ENCODE data around the gene STAT5B. TPM values are rescaled to one million over a fixed set of nuclear protein-coding genes. Genes with fewer than 3 reads are reported as not detected.

Gene STAT5B
- total and polyA plus RNA-seq, 2 of the 8 experiments (the other 6 are each of a cell fraction or from before 2014, with no cell fraction given), result 35.3 to 52.6 TPM

- Histone ChIP-seq H3K36me3 (ENCODE audit: control insufficient read depth in 2 of 4, insufficient read depth in 4 of 4, low read length in 3 of 4) (no peaks in the 10 kb centered on the region), H3K4me1 (replicated peaks in 1 of 4; ENCODE audit: control insufficient read depth in 3 of 4, insufficient read depth in 4 of 4, low read length in 3 of 4) (peaks cover 0 to 17% (median 13%) of the 10 kb centered on the region in 4 experiments; a peak in 5 of 7 replicates), H3K56ac (replicated peaks; ENCODE audit: insufficient read length, low read depth, low read length) (no peak overlapping the region), H3K23me2 (ENCODE audit: low read depth, low read length) (peaks cover 13% of the 10 kb centered on the region; the same call in 1 of the 2 replicates), H2BK5ac (ENCODE audit: low read depth, low read length) (no peak overlapping the region), H4K20me1 (replicated peaks in 1 of 2; ENCODE audit: control insufficient read depth in 1 of 2, insufficient read depth in 2 of 2, low read length in 2 of 2) (peaks cover 0 to 1% of the 10 kb centered on the region in 2 experiments), H3K4me3 (ENCODE audit: extremely low read depth in 1 of 4, insufficient read depth in 2 of 4, low read depth in 3 of 4, low read length in 4 of 4) (peak overlapping the region; percentile 40 to 73 (median 51)), H4K5ac (ENCODE audit: insufficient read length, low read depth, low read length) (no peak overlapping the region), H3K9ac (replicated peaks in 1 of 4; ENCODE audit: extremely low read depth in 1 of 4, low read depth in 3 of 4, low read length in 3 of 4) (no peak overlapping the region), H2BK20ac (ENCODE audit: low read length) (no peak overlapping the region), H4K91ac (replicated peaks; ENCODE audit: insufficient read length, low read length) (no peak overlapping the region), H3K27ac (ENCODE audit: low read depth, low read length) (no peak overlapping the region), H3K23ac (ENCODE audit: insufficient read length) (no peak overlapping the region), H3K27me3 (replicated peaks in 1 of 4; ENCODE audit: control insufficient read depth in 3 of 4, extremely low read depth in 1 of 4, insufficient read depth in 3 of 4, low read length in 3 of 4) (peaks cover 7 to 52% (median 39%) of the 10 kb centered on the region in 4 experiments), H3K79me1 (ENCODE audit: low read depth, low read length) (no peaks in the 10 kb centered on the region), H3K18ac (ENCODE audit: extremely low read depth, low read length) (no peak overlapping the region), H2BK12ac (ENCODE audit: low read depth, low read length) (no peak overlapping the region), H3K14ac (ENCODE audit: insufficient read length) (no peak overlapping the region), H4K8ac (ENCODE audit: extremely low read depth, insufficient read depth, low read length) (no peak overlapping the region), H3K4me2 (ENCODE audit: insufficient read depth in 1 of 2, low read depth in 2 of 2, low read length in 2 of 2) (peak overlapping the region; percentile 92 to 96), H3K9me3 (ENCODE audit: insufficient read depth in 2 of 2, low read depth in 1 of 2, low read length in 1 of 2) (no peaks in the 10 kb centered on the region), H2AFZ (ENCODE audit: low read length) (no peak overlapping the region), H3K79me2 (ENCODE audit: control insufficient read depth in 1 of 2, insufficient read depth in 2 of 2, low read length in 2 of 2) (no peaks in the 10 kb centered on the region), H3K4ac (replicated peaks; ENCODE audit: insufficient read length, low read depth, low read length) (no peak overlapping the region), H2AK5ac (ENCODE audit: low read depth, low read length) (no peak overlapping the region), H2BK15ac (ENCODE audit: low read length) (no peak overlapping the region), H2BK120ac (replicated peaks; ENCODE audit: low read depth, low read length) (no peak overlapping the region)
- DNase-seq (ENCODE audit: low read depth in 1 of 2, low spot score in 2 of 2), result peak in 1 of 2 experiments; percentile 75
- CTCF ChIA-PET (ENCODE audit: partially characterized antibody), result interaction anchor here (0.7 to 4.9 kb wide), 19 partner anchors 9 to 162 kb away, joined by 3 to 34 read pairs (median 3); partner anchors contain the start of genes DNAJC7, HSPB9 and KAT2A
- FAIRE-seq, result no peak
- 5% methylated on average over 25 of the region's 33 CpGs; no CpG with 5 or more reads in 1 of the 2 experiments for WGBS, 2 experiments (ENCODE audit: extremely low coverage in 1 of 2, insufficient coverage in 1 of 2, insufficient read length in 1 of 2, insufficient replicate concordance in 2 of 2, low coverage in 1 of 2, low lambda C conversion rate in 2 of 2, missing lambda C conversion rate in 1 of 2)
- no peak for TF ChIP-seq POLR2A (IDR thresholded peaks at IDR 0.05; ENCODE audit: control extremely low read depth in 1 of 2, low read depth in 2 of 2, low read length in 2 of 2)
- TF ChIP-seq EZH2 (IDR thresholded peaks at IDR 0.05; ENCODE audit: low read depth, low read length, severe bottlenecking), result no peak
- no peak for TF ChIP-seq EGR1 (IDR thresholded peaks at IDR 0.05; ENCODE audit: borderline replicate concordance, low read depth, low read length)
- peak; percentile 12 for TF ChIP-seq RNF2 (IDR thresholded peaks at IDR 0.05; ENCODE audit: borderline replicate concordance, low read depth, low read length, missing control alignments, poor library complexity, severe bottlenecking)
- TF ChIP-seq KDM5A (IDR thresholded peaks at IDR 0.05; ENCODE audit: low read length), result no peak
- TF ChIP-seq ASH2L (IDR thresholded peaks at IDR 0.05; ENCODE audit: low read length), result peak; percentile 72
- no peak for TF ChIP-seq RAD21 (IDR thresholded peaks at IDR 0.05 in 1 of 2, conservative IDR thresholded peaks at IDR 0.05 in 1 of 2; ENCODE audit: low read depth in 2 of 2, low read length in 2 of 2)
- no peak for TF ChIP-seq GTF2F1 (IDR thresholded peaks at IDR 0.05; ENCODE audit: borderline replicate concordance, low read depth, low read length)
- TF ChIP-seq SRF (IDR thresholded peaks at IDR 0.05; ENCODE audit: low read depth, low read length), result no peak
- no peak for TF ChIP-seq CTCF (IDR thresholded peaks at IDR 0.05; ENCODE audit: control extremely low read depth in 1 of 3, insufficient read depth in 1 of 3, low read depth in 1 of 3, low read length in 3 of 3)
- POLR2A ChIA-PET (ENCODE audit: partially characterized antibody), result interaction anchor here (0.7 to 1.7 kb wide), 6 partner anchors 9 to 262 kb away, joined by 3 to 8 read pairs (median 3); partner anchors contain the start of genes ACLY and GHDC
Observed at GRCh38 chr17:42180411-42180921, 95.7 kb downstream of the STAT5B start.

Measured in H1 (cell line).